GM12891 (cell line): ENCODE measurements around the gene AP3B1.

Source experiments
- DNase-seq: peaks from one replicate; pipeline ENCODE4 v3.0.0; 2011; ENCODE audit warnings: low spot score; ENCODE audit not compliant: insufficient read length
- FAIRE-seq: peaks from 2 replicates; lab custom pipeline; 2011; peaks lifted over from hg19 to GRCh38; lab: Jason Lieb, UNC
- PAX5 ChIP-seq: IDR thresholded peaks from 2 replicates; pipeline ENCODE4 v1.6.1; 2011; ENCODE audit warnings: low read length, moderate library complexity, mild to moderate bottlenecking; ENCODE audit not compliant: insufficient read depth, severe bottlenecking
- POLR2AphosphoS5 ChIP-seq: IDR thresholded peaks from 2 replicates; pipeline ENCODE4 v1.6.1; 2011; ENCODE audit warnings: low read depth, low read length, control low read depth

Gene AP3B1

DNA sequence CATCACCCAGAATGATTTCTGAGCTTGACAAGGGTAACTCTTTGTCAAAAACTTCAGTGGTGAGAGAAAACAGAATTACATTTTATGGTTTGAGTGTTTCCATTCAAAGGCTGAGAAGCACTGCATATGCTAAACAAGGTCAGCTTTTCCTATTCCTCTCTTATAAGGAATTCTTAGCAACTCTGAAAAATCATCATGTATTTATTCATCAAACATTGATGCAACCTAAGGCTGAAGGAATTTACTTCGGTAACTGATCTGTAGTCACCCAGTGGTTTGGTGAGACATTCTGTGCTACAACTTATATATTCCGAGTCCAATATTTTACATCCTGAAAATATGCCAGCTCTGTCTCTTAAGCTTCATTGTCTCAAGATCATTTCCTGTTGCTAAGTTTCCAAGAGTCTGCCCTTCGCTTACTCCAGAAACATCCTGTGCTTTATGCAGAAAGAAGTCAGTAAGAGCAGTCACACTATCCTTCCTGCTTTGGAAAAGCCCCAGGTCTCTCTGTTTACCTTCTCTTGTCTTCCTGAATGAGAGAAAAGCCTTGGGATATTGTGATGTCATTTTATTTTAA is 341.8 kb downstream of the AP3B1 start:
- FAIRE-seq (no peak), DNase-seq (no peak)
- no peak for TF ChIP-seq POLR2AphosphoS5
- no peak for TF ChIP-seq PAX5
